Spleen (tissue), 13 donors: ENCODE results near the gene GARNL3. TPM values are rescaled to one million over a fixed set of nuclear protein-coding genes. Genes with fewer than 3 reads are reported as not detected.

Experiments
- DNase-seq: peaks from one replicate; pipeline ENCODE4 v3.0.0-alpha.2; 2020
- H3K27ac ChIP-seq, 8 donors: fragments of 200-600 bp; sonication (generic) in 7 of 8; 1 replicate in 4 of 8; 2 replicates in 4 of 8; pipeline versions ENCODE4 v1.5.0 to v1.8.0; 2016 to 2021; ENCODE audit warnings: inconsistent platforms in 4 of 8, mild to moderate bottlenecking in 4 of 8, moderate library complexity in 1 of 8
- H3K27me3 ChIP-seq, 7 donors: fragments of 200-600 bp; sonication (generic) in 6 of 7; replicated peaks in 1 of 7; 1 replicate in 4 of 7; 2 replicates in 3 of 7; pipeline versions ENCODE4 v1.5.0 to v1.8.0; 2016 to 2021; ENCODE audit warnings: inconsistent platforms in 3 of 7, mild to moderate bottlenecking in 1 of 7
- H3K36me3 ChIP-seq, 6 donors: fragments of 200-600 bp; sonication (generic) in 5 of 6; 1 replicate in 4 of 6; 2 replicates in 2 of 6; pipeline versions ENCODE4 v1.5.0 to v1.8.0; 2016 to 2021; ENCODE audit warnings: inconsistent platforms in 2 of 6
- H3K4me1 ChIP-seq, 6 donors: fragments of 200-600 bp; sonication (generic) in 5 of 6; 1 replicate in 3 of 6; 2 replicates in 3 of 6; pipeline versions ENCODE4 v1.5.0 to v1.8.0; 2016 to 2021; ENCODE audit warnings: inconsistent platforms in 3 of 6
- H3K4me3 ChIP-seq, 8 donors: fragments of 200-600 bp; sonication (generic) in 7 of 8; 1 replicate in 4 of 8; 2 replicates in 4 of 8; pipeline versions ENCODE4 v1.5.0 to v1.8.0; 2016 to 2021; ENCODE audit warnings: inconsistent platforms in 4 of 8, mild to moderate bottlenecking in 4 of 8, moderate library complexity in 2 of 8
- H3K9me3 ChIP-seq, 8 donors: fragments of 200-600 bp; sonication (generic) in 7 of 8; 1 replicate in 4 of 8; 2 replicates in 4 of 8; pipeline versions ENCODE4 v1.5.0 to v1.8.0; 2016 to 2021; ENCODE audit warnings: inconsistent platforms in 4 of 8
- POLR2A ChIP-seq, 3 donors: fragments of 450-650 bp; IDR thresholded peaks; one replicate each; pipeline ENCODE4 v1.5.1; 2017; ENCODE audit warnings: antibody characterized with exemption in 3 of 3, mild to moderate bottlenecking in 1 of 3
- POLR2AphosphoS5 ChIP-seq, 3 donors: sonication (generic); formaldehyde crosslinking; IDR thresholded peaks; one replicate each; pipeline ENCODE4 v1.5.1; 2017; ENCODE audit warnings: antibody characterized with exemption in 3 of 3
- WGBS, 5 donors: extraction: QIAGEN DNeasy Blood & Tissue Kit in 3 of 5; methylation state at CpG; one replicate each; pipeline versions ENCODE4 v1.1.5 to v1.1.7; 2013 to 2018; 5-methylcytosine and 5-hydroxymethylcytosine counted together
- intact Hi-C: fragments of 100-400 bp; cut with DNase I; formaldehyde crosslinking; loops from one replicate; pipeline ENCODE4 v1.15.0; 2023; ENCODE audit warnings: low total_unique reads
- long read RNA-seq, 2 donors: transcript quantifications; one replicate each; lab custom pipeline, GENCODE V29; 2026
- polyA plus RNA-seq, 3 donors: library from polyadenylated mRNA; stranded (reverse); fragments of 200-250 nt; gene quantifications; one replicate each; pipeline ENCODE4 v1.2.1, GENCODE V29; 2013
- total RNA-seq, 7 donors: library from RNA; depleted of rRNA in 3 of 7; stranded (reverse); fragments of >200 nt in 3 of 7; fragmentation: NEBNext Ultra II Directional in 4 of 7; extraction: Animal tissue kit (Norgen Biotek cat#: 25700) in 4 of 7; gene quantifications; one replicate each; pipeline versions ENCODE4 v1.1.0 to v1.2.1, GENCODE V29; 2016 to 2021
- TF ChIP-seq, protein P1 (sequence below), 11 experiments: fragments of 200-600 bp in 7 of 11; fragments of 450-650 bp in 4 of 11; sonication (generic) in 4 of 11; IDR thresholded peaks in 8 of 11; conservative IDR thresholded peaks in 3 of 11; 1 replicate in 7 of 11; 2 replicates in 4 of 11; pipeline versions ENCODE4 v1.4.0 to v1.8.0; 2016 to 2021; ENCODE audit warnings: antibody characterized with exemption in 11 of 11, inconsistent platforms in 4 of 11, mild to moderate bottlenecking in 1 of 11
- donor health status: healthy with polysubstance abuse.
- donor health status: DM: no; HTN: no; CAD: no; lungs with moderate emphysema.
- donor health status: DM: no; HTN: no; CAD: no.
- donor health status: Bipolar disorder and iron deficiency.
- donor health status: healthy.
- donor health status: DM: no; HTN: no; CAD: no.
- donor health status: DM: yes; HTN: yes; CAD: no.

The GARNL3 gene, protein sequence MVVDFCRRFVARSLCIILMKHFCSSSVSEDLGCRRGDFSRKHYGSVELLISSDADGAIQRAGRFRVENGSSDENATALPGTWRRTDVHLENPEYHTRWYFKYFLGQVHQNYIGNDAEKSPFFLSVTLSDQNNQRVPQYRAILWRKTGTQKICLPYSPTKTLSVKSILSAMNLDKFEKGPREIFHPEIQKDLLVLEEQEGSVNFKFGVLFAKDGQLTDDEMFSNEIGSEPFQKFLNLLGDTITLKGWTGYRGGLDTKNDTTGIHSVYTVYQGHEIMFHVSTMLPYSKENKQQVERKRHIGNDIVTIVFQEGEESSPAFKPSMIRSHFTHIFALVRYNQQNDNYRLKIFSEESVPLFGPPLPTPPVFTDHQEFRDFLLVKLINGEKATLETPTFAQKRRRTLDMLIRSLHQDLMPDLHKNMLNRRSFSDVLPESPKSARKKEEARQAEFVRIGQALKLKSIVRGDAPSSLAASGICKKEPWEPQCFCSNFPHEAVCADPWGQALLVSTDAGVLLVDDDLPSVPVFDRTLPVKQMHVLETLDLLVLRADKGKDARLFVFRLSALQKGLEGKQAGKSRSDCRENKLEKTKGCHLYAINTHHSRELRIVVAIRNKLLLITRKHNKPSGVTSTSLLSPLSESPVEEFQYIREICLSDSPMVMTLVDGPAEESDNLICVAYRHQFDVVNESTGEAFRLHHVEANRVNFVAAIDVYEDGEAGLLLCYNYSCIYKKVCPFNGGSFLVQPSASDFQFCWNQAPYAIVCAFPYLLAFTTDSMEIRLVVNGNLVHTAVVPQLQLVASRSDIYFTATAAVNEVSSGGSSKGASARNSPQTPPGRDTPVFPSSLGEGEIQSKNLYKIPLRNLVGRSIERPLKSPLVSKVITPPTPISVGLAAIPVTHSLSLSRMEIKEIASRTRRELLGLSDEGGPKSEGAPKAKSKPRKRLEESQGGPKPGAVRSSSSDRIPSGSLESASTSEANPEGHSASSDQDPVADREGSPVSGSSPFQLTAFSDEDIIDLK
- total RNA-seq, result 10 to 100 TPM in 5 of 7 donors, 1 to 10 TPM in 2; 6.6 to 14.7 (median 11.1) TPM
- polyA plus RNA-seq, result 1 to 10 TPM; 2.1 to 6.3 (median 4.2) TPM
- long read RNA-seq, donor 1, result 0 reads
- long read RNA-seq, donor 2, partial matches to known transcripts, result 0 of 1 reads
- long read RNA-seq, donor 2, other reads (novel, unspliced or antisense), result 0 of 1 reads

DNA sequence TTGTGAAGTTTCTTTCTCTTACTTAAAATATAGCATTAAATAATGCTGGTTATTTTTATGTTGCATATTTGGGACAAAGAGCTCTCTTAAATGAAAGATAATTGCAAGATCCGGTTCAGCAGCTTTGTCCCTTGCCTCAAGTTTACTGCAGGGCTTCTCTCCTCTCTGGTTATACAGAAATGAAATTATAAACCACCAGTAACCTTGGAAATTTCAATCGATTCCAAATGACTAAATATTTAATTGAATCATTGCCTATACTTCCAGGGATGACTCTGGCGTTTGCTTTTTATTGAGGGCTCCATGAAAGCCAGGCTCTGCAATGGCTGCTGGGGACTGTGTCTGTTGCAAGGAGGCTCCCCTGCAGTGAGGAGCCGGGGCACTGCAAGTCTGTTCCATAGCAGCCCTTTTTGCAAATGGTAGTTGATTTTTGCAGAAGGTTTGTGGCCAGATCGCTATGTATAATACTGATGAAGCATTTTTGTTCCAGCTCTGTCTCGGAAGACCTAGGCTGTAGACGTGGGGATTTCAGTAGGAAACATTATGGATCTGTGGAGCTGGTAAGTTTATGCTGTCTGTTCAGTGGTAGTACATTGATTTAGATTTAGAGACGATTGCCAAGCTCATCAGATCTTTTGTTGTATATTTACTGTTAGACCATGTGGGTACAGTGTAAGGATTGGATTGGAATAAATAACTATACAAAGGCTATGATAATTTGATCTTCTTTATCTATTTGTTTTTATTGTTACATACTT is at the start of gene GARNL3:
TSS of gene GARNL3 (plus strand) at position 313 of the 758 bp plus-strand sequence. CDS start at position 417, 104 bp downstream.
- TF ChIP-seq, protein P1, sequence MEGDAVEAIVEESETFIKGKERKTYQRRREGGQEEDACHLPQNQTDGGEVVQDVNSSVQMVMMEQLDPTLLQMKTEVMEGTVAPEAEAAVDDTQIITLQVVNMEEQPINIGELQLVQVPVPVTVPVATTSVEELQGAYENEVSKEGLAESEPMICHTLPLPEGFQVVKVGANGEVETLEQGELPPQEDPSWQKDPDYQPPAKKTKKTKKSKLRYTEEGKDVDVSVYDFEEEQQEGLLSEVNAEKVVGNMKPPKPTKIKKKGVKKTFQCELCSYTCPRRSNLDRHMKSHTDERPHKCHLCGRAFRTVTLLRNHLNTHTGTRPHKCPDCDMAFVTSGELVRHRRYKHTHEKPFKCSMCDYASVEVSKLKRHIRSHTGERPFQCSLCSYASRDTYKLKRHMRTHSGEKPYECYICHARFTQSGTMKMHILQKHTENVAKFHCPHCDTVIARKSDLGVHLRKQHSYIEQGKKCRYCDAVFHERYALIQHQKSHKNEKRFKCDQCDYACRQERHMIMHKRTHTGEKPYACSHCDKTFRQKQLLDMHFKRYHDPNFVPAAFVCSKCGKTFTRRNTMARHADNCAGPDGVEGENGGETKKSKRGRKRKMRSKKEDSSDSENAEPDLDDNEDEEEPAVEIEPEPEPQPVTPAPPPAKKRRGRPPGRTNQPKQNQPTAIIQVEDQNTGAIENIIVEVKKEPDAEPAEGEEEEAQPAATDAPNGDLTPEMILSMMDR (IDR thresholded peaks at IDR 0.05 in 8 of 11, conservative IDR thresholded peaks at IDR 0.05 in 3 of 11), result no peak
- no peak for TF ChIP-seq POLR2AphosphoS5 (IDR thresholded peaks at IDR 0.05)
- TF ChIP-seq POLR2A (IDR thresholded peaks at IDR 0.05), result no peak
- intact Hi-C loops, result no loop called here
- Histone ChIP-seq H3K27ac (no peak within 1 kb of the TSS), H3K9me3 (no peaks in the 10 kb centered on the region), H3K4me3 (no peak within 1 kb of the TSS), H3K4me1 (no peaks in the 10 kb centered on the region), H3K36me3 (no peaks in the 10 kb centered on the region), H3K27me3 (no peaks in the 10 kb centered on the region)
- no peak for DNase-seq
- WGBS, 5 donors, result 78 to 85% (median 81%) methylated on average over 8 of the region's 8 CpGs

DNA sequence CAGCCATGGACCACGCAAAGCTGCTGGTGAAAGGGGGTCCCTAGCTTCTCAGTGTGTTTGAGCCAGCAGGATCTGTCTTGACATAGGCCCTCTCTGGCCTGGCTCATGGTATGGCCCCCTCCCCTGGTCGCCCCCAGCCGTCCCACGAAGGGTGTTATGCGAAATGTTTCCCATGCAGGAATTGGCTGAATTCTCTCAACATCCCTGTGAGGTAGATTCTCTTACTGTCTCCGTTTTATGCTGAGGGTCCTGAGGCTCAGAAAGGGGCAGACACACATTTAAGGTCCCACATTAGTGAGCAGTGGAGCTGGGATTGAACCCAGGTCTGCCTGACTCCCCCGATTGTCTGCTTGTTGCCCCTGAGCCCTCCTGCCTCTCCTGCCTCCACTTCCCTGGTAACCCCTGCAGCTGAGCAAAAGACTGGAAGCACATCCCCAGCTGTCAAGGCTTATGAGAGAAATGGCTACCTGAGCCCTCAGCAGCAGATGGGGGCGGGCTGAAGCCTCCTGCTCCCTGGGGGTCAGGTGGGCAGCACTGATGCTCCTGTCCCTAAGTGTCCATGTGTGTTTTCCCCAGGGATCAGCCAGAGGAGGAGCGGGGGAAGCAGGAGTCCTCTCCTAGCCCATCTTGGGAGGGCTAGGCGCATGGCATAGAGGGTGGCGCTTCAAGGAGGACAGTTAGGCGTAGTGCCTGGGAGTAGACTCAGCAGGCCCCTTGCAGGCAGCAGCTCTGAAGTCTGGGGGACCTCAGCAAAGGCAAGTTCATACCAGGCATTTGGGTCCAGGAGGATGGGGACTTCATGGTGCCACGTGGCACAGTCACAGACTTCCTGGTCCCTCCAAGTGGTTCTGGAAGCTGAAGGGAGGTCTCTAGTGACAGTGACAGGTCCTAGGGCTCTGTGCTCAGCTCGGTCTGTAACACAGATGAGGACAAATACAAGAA is 49.0 kb upstream of the GARNL3 start:
- no peaks in the 10 kb centered on the region for H3K27me3 ChIP-seq
- DNase-seq, result no peak
- no peaks in the 10 kb centered on the region for H3K4me1 ChIP-seq
- whole genome bisulfite sequencing, 5 donors, result 90 to 93% (median 93%) methylated on average over 14 of the region's 14 CpGs
- H3K9me3 ChIP-seq, result no peaks in the 10 kb centered on the region
- H3K4me3 ChIP-seq, result no peak overlapping the region
- intact Hi-C loops, result no loop called here
- TF ChIP-seq, protein P1 (IDR thresholded peaks at IDR 0.05 in 8 of 11, conservative IDR thresholded peaks at IDR 0.05 in 3 of 11), result no peak
- TF ChIP-seq POLR2AphosphoS5 (IDR thresholded peaks at IDR 0.05) (no peak), POLR2A (IDR thresholded peaks at IDR 0.05) (no peak)
- H3K36me3 ChIP-seq, result no peaks in the 10 kb centered on the region
- H3K27ac ChIP-seq, result no peak overlapping the region

DNA sequence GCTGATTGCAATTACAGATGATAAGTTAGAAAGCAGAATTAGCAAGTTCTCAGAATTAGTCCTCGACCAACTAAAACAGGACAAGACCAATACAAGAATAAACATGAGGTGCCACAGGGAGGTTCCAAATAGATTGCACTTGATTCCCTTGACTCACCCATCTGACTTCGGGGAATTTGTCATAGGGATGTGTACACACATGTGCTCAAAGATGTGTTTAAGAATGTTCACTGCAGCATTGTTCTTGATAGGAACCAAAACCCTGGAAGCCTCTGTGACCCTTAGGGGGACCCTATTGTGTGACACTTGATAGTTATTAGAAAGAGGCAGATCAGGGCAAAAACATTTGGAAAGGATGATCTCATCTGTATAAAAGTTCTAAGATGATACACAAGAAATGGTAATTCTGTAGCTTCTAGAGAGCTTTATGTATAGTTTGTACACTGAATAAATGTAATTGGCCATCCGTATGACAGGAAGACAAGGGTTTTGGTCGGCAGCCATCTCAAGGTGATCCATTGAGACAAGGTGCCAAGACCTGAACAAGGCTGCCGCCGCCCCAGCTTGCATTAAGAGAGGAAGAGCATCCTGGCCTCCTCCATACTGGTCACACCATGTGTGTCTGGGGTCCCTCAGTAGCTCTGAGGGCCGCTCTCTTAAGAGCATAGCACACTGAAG is 48.2 kb upstream of the GARNL3 start:
- Histone ChIP-seq H3K27me3 (no peaks in the 10 kb centered on the region), H3K4me3 (no peak overlapping the region), H3K36me3 (no peaks in the 10 kb centered on the region), H3K9me3 (no peaks in the 10 kb centered on the region), H3K4me1 (peaks cover 0 to under 1% (median 0%) of the 10 kb centered on the region in 6 donors), H3K27ac (no peak overlapping the region)
- intact Hi-C loops, result no loop called here
- TF ChIP-seq, protein P1 (IDR thresholded peaks at IDR 0.05 in 8 of 11, conservative IDR thresholded peaks at IDR 0.05 in 3 of 11), result no peak
- TF ChIP-seq POLR2AphosphoS5 (IDR thresholded peaks at IDR 0.05), result no peak
- TF ChIP-seq POLR2A (IDR thresholded peaks at IDR 0.05), result no peak
- no peak for DNase-seq
- 77 to 93% (median 87%) methylated on average over 4 to 7 of the region's 7 CpGs for WGBS, 5 donors
